ENCODE measurements around the gene NRDC.
"Not testable (repeated sequence)": the region's sequence is repeated elsewhere in the genome, so short reads cannot be mapped to it uniquely, and the experiment has no call there.

NRDC gene

DNA sequence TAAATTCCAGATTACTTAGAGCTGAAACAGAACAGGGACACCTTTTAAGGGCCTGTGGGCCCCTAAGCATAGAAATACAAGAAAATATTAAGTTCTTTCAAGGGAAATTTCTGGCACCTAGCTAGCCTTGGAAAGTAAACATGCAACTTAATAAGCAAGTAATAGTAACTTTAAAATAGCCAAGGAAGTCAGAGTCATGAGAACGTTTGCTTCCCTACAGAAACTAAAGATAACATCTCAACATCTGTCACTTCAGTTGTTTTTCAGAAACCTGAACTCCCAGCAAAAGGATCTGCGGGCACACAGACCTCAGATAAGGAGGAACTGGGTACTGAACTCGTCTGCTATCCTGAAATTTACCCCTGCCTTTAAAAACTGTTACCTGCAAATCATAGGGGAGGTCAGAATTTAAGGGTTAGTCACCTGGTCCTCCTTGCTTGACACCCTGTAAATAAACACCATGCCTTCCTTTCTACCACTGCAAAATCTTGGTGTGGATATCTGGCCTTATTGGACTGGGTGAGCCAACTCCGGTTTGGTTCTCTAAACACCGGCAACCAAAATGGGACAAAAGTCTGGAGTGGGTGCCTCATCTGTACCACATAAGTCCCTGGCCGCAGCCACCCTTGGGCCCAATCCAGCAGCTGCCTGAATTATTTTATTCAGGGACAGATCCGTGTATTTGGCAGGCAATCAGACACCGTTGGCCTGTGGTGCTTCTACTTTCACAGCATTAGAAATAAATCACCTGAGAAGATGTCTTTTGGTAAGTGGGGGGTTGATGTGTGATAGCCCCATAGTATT is 27.9 kb downstream of the NRDC start:
- H3K4me3 ChIP-seq (ENCODE audit: low read depth, low read length), result no peak overlapping the region
- DNase-seq (ENCODE audit: low read depth), result no peak

DNA sequence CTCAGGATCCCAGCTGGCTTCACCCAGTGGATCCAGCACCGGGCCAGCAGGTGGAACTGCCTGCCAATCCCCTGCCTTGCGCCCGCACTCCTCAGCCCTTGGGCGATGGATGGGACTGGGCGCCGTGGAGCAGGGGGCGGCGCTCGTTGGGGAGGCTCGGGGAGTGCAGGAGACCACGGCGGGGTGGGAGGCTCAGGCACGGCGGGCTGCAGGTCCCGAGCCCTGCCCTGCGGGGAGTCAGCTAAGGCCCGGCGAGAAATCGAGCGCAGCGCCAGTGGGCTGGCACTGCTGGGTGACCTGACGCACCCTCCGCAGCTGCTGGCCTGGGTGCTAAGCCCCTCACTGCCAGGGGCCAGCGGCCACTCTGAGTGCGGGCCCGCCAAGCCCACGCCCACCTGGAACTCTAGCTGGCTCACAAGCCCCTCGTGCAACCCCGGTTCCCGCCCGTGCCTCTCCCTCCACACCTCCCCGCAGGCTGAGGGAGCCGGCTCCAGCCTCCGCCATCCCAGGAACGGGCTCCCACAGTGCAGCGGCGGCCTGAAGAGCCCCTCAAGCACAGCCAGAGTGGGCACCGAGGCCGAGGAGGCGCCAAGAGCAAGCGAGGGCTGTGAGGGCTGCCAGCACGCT is 31.1 kb downstream of the NRDC start:
- DNase-seq (ENCODE audit: low read depth), result no peak
- no peak overlapping the region for H3K4me3 ChIP-seq (ENCODE audit: low read depth, low read length)

DNA sequence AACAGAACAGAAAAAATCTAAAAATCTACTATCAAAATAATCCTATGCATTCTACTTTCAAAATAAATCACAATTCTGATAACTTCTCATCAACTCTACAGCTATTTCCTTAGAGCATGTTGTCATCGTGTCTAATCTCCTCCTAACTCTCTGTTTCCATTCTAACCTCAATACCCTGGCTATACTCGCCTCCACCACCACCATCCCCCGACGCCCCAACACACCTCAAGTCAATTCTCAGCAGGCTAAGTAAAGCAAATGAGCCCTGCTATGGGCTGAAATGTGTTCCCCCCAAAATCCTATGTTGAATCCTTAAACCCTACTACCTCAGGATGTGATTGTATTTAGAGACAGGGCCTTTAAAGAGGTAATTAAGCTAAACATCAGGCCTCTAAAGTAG is 34.6 kb downstream of the NRDC start:
- DNase-seq (ENCODE audit: low read depth), result no peak
- no peak overlapping the region for H3K4me3 ChIP-seq (ENCODE audit: low read depth, low read length)

DNA sequence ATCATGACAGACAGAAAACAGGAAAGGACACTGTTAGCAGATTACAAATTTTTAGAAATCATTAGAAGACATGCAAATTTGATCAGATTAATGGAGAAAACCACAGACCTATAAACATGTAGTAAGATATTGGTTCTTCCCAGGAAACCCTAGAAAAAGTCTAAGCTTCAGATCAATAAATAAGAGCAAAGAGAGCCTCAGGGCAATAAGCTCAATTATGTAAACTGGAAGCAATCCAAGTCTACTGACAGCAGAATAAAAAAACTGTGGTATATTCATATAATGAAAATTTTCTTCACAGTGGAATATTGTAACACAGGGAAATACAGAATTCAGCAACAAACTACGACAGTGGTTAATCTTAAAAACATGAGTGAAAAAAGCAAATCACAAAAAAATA is 36.3 kb downstream of the NRDC start:
- DNase-seq (ENCODE audit: low read depth), result no peak
- no peak overlapping the region for H3K4me3 ChIP-seq (ENCODE audit: low read depth, low read length)

DNA sequence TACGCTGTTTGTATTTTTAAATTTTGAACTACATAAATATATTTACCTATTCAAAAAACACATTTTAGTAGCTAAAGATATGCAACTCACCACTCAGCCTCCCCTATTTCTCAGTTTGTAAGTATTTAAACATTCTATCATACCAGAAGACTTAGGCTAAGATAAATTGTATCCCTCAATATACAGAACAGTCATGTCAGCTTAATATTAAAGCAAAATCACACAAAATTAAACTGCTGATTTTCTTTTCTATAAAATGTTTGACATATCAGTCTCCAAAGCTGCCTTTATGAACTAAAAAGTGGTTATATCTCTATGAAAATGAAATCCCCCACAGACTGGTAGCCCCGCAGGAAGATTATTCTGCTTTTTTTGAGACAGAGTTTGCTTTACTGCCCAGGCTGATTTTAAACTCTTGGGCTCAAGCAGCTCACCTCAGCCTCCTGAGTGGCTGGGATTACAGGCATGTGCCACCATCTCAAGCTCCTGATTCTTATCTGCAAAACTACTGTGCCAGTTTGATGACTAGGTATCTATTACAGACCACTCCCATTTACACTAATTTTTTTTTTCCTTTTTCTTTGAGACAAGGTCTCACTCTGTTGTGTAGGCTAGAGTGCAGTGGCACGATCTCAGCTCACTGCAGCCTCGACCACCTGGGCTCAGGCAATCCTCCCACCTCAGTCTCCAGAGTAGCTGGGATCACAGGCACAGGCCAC is 37.6 kb downstream of the NRDC start:
- DNase-seq (ENCODE audit: low read depth), result no peak
- no peak overlapping the region for H3K4me3 ChIP-seq (ENCODE audit: low read depth, low read length)

DNA sequence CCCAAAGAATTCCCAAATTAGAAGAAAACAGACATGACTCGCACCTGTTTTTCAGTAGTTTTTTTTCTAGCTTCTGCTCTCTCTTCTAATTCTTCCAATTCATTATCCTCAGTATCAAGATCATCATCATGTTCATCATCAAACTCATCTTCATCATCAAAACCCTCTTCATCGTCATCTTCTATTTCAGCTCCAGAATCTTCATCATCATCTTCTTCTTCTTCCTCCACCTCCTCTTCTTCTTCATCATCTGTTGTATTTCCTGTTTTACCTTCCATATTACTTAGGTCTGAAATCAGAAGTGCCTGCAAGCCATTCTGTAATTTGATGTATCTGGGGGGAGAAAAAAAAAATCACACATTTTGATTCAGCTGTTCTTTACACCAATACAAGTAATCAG is 38.3 kb downstream of the NRDC start:
- H3K4me3 ChIP-seq (ENCODE audit: low read depth, low read length), result no peak overlapping the region
- DNase-seq (ENCODE audit: low read depth), result no peak

DNA sequence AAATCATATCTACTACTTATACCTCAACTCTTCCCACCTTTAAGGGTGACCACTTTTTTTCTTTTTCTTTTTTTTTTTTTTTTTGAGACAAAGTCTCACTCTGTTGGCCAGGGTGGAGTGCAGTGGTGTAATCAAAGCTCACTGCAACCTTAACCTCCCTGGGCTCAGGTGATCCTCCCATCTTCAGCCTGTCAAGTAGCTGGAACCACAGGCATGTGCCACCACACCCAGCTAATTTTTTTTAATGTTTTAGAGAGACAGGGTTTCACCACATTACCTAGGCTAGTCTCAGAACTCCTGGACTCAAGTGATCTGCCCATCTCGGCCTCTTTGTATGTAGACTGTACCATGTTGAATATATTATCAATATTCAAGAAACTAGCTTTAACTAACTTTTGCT is 39.4 kb downstream of the NRDC start:
- DNase-seq (ENCODE audit: low read depth), result no peak
- H3K4me3 ChIP-seq (ENCODE audit: low read depth, low read length), result no peak overlapping the region

DNA sequence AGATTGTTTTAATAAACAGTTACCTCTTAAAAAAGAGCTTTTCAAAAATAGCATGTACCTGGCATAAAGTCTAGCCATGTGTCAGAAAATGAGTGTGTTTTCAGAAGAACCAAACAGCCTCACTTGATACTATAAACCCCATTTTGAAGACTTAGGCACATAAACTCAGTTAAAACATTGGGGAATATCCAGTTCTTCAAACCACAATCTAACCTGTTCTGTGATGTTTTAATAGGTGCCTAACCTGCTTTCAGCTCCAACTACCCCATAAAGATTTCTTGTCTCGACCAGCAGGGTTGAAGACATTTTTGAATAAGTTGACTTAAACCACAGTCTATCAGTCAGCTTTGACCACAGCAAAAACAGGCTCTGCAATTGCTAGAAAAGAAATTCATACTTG is 41.3 kb downstream of the NRDC start:
- H3K4me3 ChIP-seq (ENCODE audit: low read depth, low read length), result no peak overlapping the region
- DNase-seq (ENCODE audit: low read depth), result no peak

DNA sequence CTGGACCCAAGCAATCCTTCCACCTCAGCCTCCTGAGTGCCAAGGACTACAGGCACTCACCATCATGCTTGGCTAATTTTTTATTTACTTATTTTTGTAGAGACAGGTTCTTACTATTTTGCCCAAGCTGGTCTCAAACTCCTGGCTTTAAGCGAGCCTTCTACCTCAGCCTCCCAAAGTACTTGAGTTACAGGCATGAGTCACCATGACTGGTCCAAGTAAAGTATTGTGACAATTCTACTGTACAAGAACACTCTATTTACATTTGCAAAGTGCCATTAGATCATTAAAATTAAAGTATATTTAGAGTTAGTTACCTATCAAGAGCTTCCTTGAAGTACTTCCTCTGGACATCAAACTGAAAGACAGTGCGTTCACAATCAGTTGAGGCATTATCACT is 44.8 kb downstream of the NRDC start:
- DNase-seq (ENCODE audit: low read depth), result no peak

DNA sequence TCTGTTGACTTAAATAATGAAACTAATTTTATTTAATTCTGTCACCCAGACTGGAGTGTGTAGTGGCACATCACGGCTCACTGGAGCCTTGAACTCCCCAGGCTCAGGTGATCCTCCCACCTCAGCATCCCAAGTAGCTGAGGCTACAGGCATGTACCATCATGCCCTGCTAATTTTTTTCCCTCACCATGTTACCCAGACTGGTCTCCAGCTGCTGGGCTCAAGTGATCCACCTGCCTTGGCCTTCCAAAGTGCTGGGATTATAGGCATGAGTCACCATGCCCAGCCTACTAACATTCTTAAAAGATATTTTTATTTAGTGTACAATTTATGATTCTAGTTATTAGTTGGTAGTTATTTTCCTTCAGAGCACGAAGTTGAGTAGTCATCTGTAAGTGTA is 49.5 kb downstream of the NRDC start:
- H3K4me3 ChIP-seq (ENCODE audit: low read depth, low read length), result no peak overlapping the region
- DNase-seq (ENCODE audit: low read depth), result no peak

More for the DNA sequence above, 44.8 kb downstream of the NRDC start:
- no peak overlapping the region for H3K4me3 ChIP-seq (ENCODE audit: low read depth, low read length)

DNA sequence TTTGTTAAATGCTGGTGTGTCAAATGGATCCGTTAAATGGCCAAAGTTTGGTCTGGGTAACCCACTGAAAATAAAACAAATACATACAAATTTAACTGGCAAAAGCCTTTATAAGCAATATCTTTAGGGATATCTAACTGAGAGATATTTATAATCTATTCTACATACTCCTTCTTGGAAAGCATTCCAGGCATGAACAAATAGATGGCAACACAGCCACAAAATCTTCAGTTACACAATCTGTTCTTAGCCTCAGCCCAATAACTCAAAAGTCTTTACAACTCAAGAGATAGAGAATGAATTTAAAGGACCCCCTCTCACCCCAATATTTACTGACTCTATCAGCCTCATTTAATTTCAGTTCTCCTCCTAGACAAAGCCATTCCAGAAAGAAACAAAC is 58.7 kb downstream of the NRDC start:
- no peak overlapping the region for H3K4me3 ChIP-seq (ENCODE audit: low read depth, low read length)
- DNase-seq (ENCODE audit: low read depth), result no peak

DNA sequence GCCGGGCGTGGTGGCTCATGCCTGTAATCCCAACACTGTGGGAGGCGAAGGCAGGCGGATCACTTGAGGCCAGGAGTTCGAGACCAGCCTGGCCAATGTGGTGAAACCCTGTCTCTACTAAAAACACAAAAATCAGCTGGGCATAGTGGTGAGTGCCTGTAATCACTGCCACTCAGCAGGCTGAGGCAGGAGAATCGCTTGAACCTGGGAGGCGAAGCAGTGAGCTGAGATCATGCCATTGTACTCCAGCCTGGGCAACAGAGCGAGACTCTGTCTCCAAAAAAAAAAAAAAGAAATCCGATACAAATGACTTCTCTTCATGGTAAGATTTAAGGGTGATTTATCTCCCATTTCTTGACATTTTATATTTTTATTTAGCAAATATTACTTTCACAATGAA is 59.5 kb downstream of the NRDC start:
- H3K4me3 ChIP-seq (ENCODE audit: low read depth, low read length); DNase-seq (ENCODE audit: low read depth): not testable (repeated sequence)

DNA sequence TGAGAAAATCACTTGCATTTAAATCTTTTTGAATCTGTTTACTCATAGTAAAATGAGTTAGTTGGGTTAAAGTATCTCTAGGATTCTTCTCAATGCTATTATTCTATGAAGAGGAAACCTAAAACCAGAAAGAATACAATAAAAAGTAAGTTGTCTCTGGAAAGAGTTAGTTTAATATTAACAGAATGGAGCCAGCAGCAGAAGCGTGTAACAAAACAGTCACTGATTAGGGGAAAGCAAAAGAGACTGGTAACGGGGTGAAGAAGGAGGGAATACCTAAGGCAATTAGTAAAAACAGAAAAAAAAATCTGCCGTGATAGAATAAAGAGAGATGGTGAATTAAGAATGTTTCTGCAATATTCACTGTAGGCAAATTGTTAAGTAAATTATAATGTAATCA is 60.0 kb downstream of the NRDC start:
- DNase-seq (ENCODE audit: low read depth), result no peak
- H3K4me3 ChIP-seq (ENCODE audit: low read depth, low read length), result no peak overlapping the region

DNA sequence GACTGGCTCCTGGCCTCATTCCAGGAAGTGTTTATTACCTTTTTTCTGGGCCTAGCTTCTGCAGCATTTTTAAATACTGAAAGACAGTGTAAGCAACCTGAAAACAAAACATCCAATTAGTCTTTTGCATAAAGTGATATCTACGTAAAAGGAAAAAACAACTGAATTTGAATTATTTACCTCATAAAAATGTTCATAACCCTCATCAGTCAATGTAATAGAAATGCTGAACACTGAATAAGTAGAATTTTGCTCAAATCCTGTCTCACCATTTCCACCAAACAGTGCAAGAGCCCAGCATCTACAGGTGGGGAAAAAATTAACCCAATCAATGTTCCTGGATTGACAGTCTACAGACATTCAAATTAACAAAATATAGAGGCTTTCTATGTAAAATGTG is 64.0 kb downstream of the NRDC start:
- H3K4me3 ChIP-seq (ENCODE audit: low read depth, low read length), result no peak overlapping the region
- no peak for DNase-seq (ENCODE audit: low read depth)

DNA sequence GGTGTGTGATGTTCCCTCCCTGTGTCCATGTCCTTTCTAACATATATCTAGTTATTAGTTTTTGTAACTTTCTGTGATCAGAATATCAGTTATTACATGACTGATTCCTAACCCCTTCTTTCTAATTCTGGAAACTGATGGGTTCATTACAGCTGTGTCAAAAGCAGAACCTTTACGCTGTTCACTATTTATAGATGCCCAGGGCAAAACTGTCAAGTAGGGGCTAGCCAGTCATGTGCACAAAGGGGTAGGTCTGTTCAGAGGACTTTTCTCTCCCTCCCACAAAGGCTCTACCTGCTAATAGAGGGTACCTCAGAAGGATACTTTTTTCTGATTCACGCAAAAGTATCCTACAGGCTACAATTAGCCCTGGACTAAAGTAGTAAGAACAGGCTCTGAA is 79.2 kb downstream of the NRDC start:
- no peak for DNase-seq (ENCODE audit: low read depth)
- H3K4me3 ChIP-seq (ENCODE audit: low read depth, low read length), result no peak overlapping the region

DNA sequence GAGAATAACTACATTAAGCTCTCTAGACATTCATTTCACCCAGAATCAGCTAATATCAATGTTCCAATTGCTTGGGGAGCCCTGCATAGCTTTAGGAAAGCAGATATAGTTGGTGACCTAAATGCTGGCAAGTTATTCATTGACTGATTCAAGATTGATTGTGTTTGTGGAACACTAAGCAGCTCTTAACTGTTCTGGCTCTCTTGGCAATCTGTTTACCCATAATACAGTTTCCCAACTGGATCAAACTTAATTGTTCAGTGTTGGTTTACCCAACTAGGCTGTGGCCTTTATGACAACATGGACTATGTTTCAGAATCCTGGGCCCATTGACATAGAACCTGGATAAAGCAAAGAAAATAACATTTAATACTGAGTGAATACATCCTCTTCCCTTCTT is 83.7 kb downstream of the NRDC start:
- DNase-seq (ENCODE audit: low read depth), result no peak
- H3K4me3 ChIP-seq (ENCODE audit: low read depth, low read length), result no peak overlapping the region

DNA sequence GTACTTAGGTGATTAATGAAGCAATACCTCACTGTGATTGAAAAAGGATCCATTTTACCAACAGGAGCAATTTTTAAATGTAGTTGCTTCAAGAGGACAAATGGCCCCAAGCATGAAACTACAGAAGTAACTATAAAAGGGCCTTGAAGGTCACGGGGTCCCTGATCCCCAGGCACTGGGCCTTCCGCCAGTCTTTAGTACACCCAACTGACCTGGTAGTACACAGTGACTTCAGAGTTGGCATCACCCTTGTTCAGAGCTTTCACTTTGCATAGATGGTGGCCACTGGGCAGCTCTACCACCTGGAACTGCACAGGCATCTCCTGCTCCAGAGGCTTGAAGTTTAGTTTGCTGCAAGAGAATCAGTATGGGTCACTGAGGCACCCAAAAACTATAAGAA is 84.3 kb downstream of the NRDC start:
- no peak for DNase-seq (ENCODE audit: low read depth)
- H3K4me3 ChIP-seq (ENCODE audit: low read depth, low read length), result no peak overlapping the region

DNA sequence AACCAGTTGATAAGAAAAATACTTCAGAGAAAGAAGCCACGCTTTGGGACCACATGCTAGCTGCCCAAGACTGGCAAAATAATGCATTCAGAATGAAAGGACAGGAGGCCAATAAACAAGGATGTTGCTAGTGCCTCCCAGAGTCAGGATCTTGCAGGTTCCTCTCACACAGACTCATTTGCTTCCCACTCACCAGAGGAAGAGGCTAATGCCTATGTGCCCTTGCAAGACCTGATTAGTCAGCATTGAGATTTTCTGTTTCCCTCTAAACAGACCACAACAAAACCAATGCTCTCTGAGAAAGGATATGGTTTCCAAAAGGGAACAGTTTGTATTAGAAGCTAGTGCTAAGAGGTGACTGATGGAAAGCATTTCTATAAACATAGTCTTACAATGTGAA is 85.7 kb downstream of the NRDC start:
- no peak overlapping the region for H3K4me3 ChIP-seq (ENCODE audit: low read depth, low read length)
- DNase-seq (ENCODE audit: low read depth), result peak; percentile 77

DNA sequence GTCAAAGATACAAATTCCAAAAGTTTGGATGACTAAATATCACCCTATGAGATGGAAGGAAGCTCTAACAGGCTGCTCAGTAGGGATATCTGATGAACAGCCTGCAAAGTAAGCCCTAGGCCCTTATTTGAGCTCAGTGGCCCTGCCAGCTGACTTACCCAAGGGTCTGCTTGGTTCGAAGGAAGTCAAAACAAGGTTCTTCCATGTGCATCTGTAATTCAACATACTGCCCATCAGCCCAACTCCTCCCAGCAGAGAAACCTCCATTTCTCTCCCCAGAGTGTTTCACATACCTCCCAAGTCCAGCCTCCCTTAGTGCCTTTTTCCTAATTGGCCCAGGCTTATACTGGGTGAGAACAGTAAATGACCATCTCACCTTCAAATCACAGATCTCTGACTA is 86.6 kb downstream of the NRDC start:
- H3K4me3 ChIP-seq (ENCODE audit: low read depth, low read length), result no peak overlapping the region
- no peak for DNase-seq (ENCODE audit: low read depth)

DNA sequence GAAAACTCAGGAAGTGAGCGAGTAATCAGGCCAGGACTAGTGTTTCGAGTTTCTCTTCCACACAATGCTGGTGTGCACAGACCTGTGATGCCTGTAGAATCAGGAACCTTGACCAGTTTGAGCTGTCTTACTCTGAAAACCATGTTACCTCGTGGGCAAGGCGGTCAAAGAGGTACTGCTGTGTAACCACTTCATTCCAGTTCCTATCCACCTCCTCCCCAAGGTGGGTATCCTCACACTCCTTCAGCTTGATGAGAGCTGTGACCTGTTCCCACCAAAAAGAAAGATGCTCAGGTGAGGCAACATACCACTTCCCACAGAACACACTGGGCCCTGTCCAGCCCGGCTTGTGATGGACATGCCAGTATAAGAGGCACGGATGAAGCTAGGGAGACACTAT is 88.1 kb downstream of the NRDC start:
- no peak for DNase-seq (ENCODE audit: low read depth)
- no peak overlapping the region for H3K4me3 ChIP-seq (ENCODE audit: low read depth, low read length)

DNA sequence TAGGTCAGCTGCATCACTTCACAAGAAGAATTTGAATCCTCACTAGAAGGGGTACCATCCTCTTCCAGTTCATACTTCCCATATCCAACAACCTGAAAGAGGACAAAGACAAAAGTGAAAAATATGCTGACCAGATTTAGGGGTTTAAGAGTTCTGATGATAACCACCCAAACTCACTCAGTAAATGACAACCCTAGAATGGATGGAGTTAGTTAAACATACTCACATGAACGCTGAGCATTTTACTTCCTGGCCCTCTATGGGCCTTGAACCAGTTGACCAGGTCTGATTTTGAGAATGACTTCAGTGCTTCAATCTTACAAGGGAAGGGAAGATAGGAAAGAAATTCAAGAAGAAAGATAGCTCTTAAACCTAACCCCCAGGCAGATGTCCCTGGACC is 89.2 kb downstream of the NRDC start:
- no peak for DNase-seq (ENCODE audit: low read depth)
- no peak overlapping the region for H3K4me3 ChIP-seq (ENCODE audit: low read depth, low read length)
